PC-3 (cell line): ENCODE results near the gene NNMT. TPM values are rescaled to one million over a fixed set of nuclear protein-coding genes. Genes with fewer than 3 reads are reported as not detected.
A peak's percentile ranks its signal among the peaks of the same experiment; 100 is the strongest.

Experiments used
- ATAC-seq: fragments of 200-7000 bp; cut with Tn5 transposase; 2 replicates; pipeline ENCODE4 v1.9.1; 2020; ENCODE audit warnings: mild to moderate bottlenecking, moderate library complexity
- BruUV-seq: library from RNA; stranded (reverse); fragments of 400-500 nt; replicated peaks from 2 replicates; lab custom pipeline; 2021; lab: Mats Ljungman, UMichigan
- CTCF ChIA-PET: fragments of 300-600 bp; sonication (Branson Sonifier 250); formaldehyde crosslinking; loops from one replicate; lab custom pipeline; 2022; ENCODE audit warnings: antibody characterized with exemption; lab: Charles Lee
- POLR2A ChIA-PET: fragments of 300-600 bp; sonication (Branson Sonifier 250); formaldehyde crosslinking; loops from one replicate; lab custom pipeline; 2022; ENCODE audit warnings: antibody characterized with exemption; ENCODE audit not compliant: unreplicated experiment; lab: Charles Lee
- DNase-seq: peaks from one replicate; pipeline ENCODE4 v3.0.0-alpha.2; 2015
- H2AFZ ChIP-seq: fragments of 300-600 bp; sonication (generic); 2 replicates; pipeline ENCODE4 v1.6.0; 2016; ENCODE audit warnings: antibody characterized with exemption, low read length
- H3F3A ChIP-seq: fragments of 300-600 bp; sonication (generic); one replicate; pipeline ENCODE4 v1.6.0; 2017; ENCODE audit warnings: antibody characterized with exemption, low read length, control low read depth, mild to moderate bottlenecking; ENCODE audit not compliant: unreplicated experiment
- H3K27ac ChIP-seq: fragments of 300-600 bp; sonication (generic); 2 replicates; pipeline ENCODE4 v1.5.1; 2016; ENCODE audit warnings: mild to moderate bottlenecking, low read length
- H3K27me3 ChIP-seq: fragments of 300-600 bp; sonication (generic); 2 replicates; pipeline ENCODE4 v1.6.1; 2016; ENCODE audit warnings: low read length, mixed read lengths
- H3K36me3 ChIP-seq: fragments of 300-600 bp; sonication (generic); 2 replicates; pipeline ENCODE4 v1.6.1; 2016; ENCODE audit warnings: low read depth, mixed run types, low read length, mixed read lengths
- H3K4me1 ChIP-seq: fragments of 300-600 bp; sonication (generic); 2 replicates; pipeline ENCODE4 v1.5.1; 2016; ENCODE audit warnings: low read length; ENCODE audit not compliant: insufficient read depth
- H3K4me2 ChIP-seq: fragments of 300-600 bp; sonication (generic); 2 replicates; pipeline ENCODE4 v1.6.0; 2016; ENCODE audit warnings: low read length
- H3K4me3 ChIP-seq: fragments of 300-600 bp; sonication (generic); 2 replicates; pipeline ENCODE4 v1.5.1; 2016; ENCODE audit warnings: mild to moderate bottlenecking, low read length, mixed read lengths
- H3K79me2 ChIP-seq: fragments of 300-600 bp; sonication (generic); 2 replicates; pipeline ENCODE4 v1.6.1; 2017; ENCODE audit warnings: low read length, mixed read lengths
- H3K9ac ChIP-seq: fragments of 300-600 bp; sonication (generic); 2 replicates; pipeline ENCODE4 v1.6.0; 2016; ENCODE audit warnings: mild to moderate bottlenecking, low read length
- H3K9me2 ChIP-seq: fragments of 300-600 bp; sonication (generic); replicated peaks from 2 replicates; pipeline ENCODE4 v1.6.1; 2016; ENCODE audit warnings: mixed run types, low read length, mixed read lengths
- H3K9me3 ChIP-seq: fragments of 300-600 bp; sonication (generic); 2 replicates; pipeline ENCODE4 v1.6.1; 2016; ENCODE audit warnings: low read length, mixed read lengths
- H4K20me1 ChIP-seq: fragments of 300-600 bp; sonication (generic); 2 replicates; pipeline ENCODE4 v1.6.1; 2016; ENCODE audit warnings: low read length, mixed read lengths
- EZH2 ChIP-seq: fragments of 300-600 bp; sonication (generic); IDR thresholded peaks from one replicate; pipeline ENCODE4 v1.6.1; 2017; ENCODE audit warnings: antibody characterized with exemption, mild to moderate bottlenecking, low read length; ENCODE audit not compliant: unreplicated experiment
- EZH2phosphoT487 ChIP-seq: fragments of 300-600 bp; sonication (generic); IDR thresholded peaks from 2 replicates; pipeline ENCODE4 v1.6.1; 2018; ENCODE audit warnings: mild to moderate bottlenecking, antibody characterized with exemption, low read length, borderline replicate concordance
- intact Hi-C: fragments of 100-400 bp; cut with micrococcal nuclease; formaldehyde crosslinking; loops from 2 replicates; pipeline ENCODE4 v1.9.0; 2023
- total RNA-seq: library from RNA; depleted of rRNA; stranded (reverse); fragments of >200 nt; gene quantifications from 2 replicates; pipeline ENCODE4 v1.2.3, GENCODE V29; 2014
- TF ChIP-seq, protein P1 (sequence below): fragments of 300-600 bp; sonication (generic); conservative IDR thresholded peaks from 2 replicates; pipeline ENCODE4 v1.5.1; 2017; ENCODE audit warnings: antibody characterized with exemption, low read depth, mild to moderate bottlenecking, low read length

NNMT gene
- total RNA-seq, 1 experiment from 2014 or later: 23.3 TPM

DNA sequence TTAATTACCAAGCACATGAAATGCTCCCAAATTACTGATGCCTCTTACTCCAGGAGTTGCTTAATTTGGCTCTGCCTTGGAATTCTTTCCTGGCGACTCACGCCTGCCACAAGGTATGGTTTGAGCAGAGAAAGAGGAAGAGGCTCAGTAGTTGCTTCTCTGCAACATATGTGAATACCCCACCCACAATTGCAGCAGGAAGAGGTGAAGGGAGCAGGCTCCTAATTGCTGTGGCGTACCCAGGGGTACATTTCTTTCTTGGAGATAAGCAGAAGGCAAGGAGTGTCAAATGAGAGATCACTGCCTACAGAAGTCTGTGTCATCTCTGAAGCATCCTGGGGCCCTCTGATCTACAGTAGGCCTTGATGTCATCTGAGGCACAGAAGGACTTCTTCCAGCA, 10.6 kb upstream of the NNMT start:
- Histone ChIP-seq H3K9me3 (no peaks in the 10 kb centered on the region), H3K27ac (peak overlapping the region; percentile 43), H3K79me2 (no peaks in the 10 kb centered on the region), H3K4me1 (peaks cover 62% of the 10 kb centered on the region), H3K4me3 (no peak overlapping the region), H3K27me3 (no peaks in the 10 kb centered on the region), H4K20me1 (no peaks in the 10 kb centered on the region), H3K9ac (peak overlapping the region; percentile 9; the same call in 1 of the 2 replicates), H3F3A (no peaks in the 10 kb centered on the region), H3K9me2 (no peaks in the 10 kb centered on the region), H2AFZ (no peak overlapping the region), H3K36me3 (no peaks in the 10 kb centered on the region), H3K4me2 (peak overlapping the region; percentile 30)
- TF ChIP-seq, protein P1, sequence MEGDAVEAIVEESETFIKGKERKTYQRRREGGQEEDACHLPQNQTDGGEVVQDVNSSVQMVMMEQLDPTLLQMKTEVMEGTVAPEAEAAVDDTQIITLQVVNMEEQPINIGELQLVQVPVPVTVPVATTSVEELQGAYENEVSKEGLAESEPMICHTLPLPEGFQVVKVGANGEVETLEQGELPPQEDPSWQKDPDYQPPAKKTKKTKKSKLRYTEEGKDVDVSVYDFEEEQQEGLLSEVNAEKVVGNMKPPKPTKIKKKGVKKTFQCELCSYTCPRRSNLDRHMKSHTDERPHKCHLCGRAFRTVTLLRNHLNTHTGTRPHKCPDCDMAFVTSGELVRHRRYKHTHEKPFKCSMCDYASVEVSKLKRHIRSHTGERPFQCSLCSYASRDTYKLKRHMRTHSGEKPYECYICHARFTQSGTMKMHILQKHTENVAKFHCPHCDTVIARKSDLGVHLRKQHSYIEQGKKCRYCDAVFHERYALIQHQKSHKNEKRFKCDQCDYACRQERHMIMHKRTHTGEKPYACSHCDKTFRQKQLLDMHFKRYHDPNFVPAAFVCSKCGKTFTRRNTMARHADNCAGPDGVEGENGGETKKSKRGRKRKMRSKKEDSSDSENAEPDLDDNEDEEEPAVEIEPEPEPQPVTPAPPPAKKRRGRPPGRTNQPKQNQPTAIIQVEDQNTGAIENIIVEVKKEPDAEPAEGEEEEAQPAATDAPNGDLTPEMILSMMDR: no peak
- no peak for TF ChIP-seq EZH2phosphoT487
- intact Hi-C loops: loop anchor here (10.0 kb wide), 1 partner anchor 299 kb away; no protein-coding TSS in a partner anchor
- BruUV-seq: no TSS peak
- CTCF ChIA-PET: no interaction called here
- POLR2A ChIA-PET: no interaction called here
- DNase-seq (peak; percentile 87), ATAC-seq (peak; percentile 27)

DNA sequence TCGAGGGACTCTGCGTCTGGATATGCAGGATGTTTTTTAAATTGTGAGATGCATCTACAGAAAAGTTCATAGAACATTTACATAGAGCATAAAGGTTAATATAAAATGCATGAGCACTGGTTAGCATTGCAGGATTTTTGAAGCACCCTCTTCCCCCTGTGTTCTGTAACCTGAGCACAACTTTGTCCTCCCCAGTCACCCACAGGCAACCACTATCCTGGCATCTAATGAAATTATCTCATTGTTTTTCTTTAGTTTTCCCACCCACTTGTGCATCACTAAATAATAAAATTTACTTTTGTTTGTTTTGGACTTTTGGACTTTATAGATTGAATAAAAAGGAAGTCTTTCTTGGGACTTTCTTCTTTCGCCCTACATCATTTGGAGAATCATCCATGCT, 10.0 kb upstream of the NNMT start:
- Histone ChIP-seq H3K27ac (peak overlapping the region; percentile 70), H3K36me3 (no peaks in the 10 kb centered on the region), H3K9ac (peak overlapping the region; percentile 9; the same call in 1 of the 2 replicates), H3K4me1 (peaks cover 63% of the 10 kb centered on the region), H4K20me1 (no peaks in the 10 kb centered on the region), H3K27me3 (no peaks in the 10 kb centered on the region), H3K9me2 (no peaks in the 10 kb centered on the region), H2AFZ (no peak overlapping the region), H3F3A (no peaks in the 10 kb centered on the region), H3K4me3 (no peak overlapping the region), H3K4me2 (peak overlapping the region; percentile 30), H3K79me2 (no peaks in the 10 kb centered on the region), H3K9me3 (no peaks in the 10 kb centered on the region)
- CTCF ChIA-PET: no interaction called here
- no peak for TF ChIP-seq EZH2
- no peak for TF ChIP-seq EZH2phosphoT487
- TF ChIP-seq, protein P1: no peak
- ATAC-seq (peak; percentile 52), DNase-seq (peak; percentile 26)
- intact Hi-C loops: loop anchor here (10.0 kb wide), 1 partner anchor 299 kb away; no protein-coding TSS in a partner anchor
- BruUV-seq: no TSS peak
- POLR2A ChIA-PET: no interaction called here

DNA sequence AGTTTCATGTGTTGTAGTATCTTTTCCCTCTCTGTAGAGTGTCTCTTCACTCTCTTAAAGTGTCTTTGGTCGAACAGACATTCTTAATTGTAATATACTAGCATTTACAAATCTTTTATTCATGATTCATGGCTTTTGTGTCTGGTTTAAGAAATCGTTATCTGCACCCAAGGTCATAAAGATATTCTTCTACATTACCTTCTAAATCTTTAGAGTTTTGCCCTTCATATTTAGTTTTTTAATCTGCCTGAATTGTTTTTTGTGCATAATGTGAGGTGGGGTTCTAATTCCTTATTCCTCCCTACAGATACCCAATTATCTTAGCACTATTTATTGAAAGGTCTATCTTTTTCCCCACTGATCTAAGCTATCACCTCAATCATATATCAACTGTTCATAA, 9.0 kb upstream of the NNMT start:
- Histone ChIP-seq H3K79me2 (no peaks in the 10 kb centered on the region), H3F3A (no peaks in the 10 kb centered on the region), H3K4me1 (peaks cover 64% of the 10 kb centered on the region), H3K4me3 (no peak overlapping the region), H3K9ac (no peak overlapping the region), H4K20me1 (no peaks in the 10 kb centered on the region), H3K36me3 (no peaks in the 10 kb centered on the region), H3K27me3 (no peaks in the 10 kb centered on the region), H2AFZ (no peak overlapping the region), H3K27ac (peak overlapping the region; percentile 70), H3K9me2 (no peaks in the 10 kb centered on the region), H3K9me3 (no peaks in the 10 kb centered on the region), H3K4me2 (peak overlapping the region; percentile 52; the same call in 1 of the 2 replicates)
- BruUV-seq: no TSS peak
- TF ChIP-seq EZH2phosphoT487 (no peak), EZH2 (no peak)
- TF ChIP-seq, protein P1: no peak
- intact Hi-C loops: loop anchor here (10.0 kb wide), 1 partner anchor 298 kb away; no protein-coding TSS in a partner anchor
- no peak for ATAC-seq
- ChIA-PET POLR2A (no interaction called here), CTCF (no interaction called here)
- DNase-seq: no peak
